Measurements from ENCODE around the gene OR2T5. TPM values are rescaled to one million over a fixed set of nuclear protein-coding genes. Genes with fewer than 3 reads are reported as not detected.
"Not testable (repeated sequence)": the region's sequence is repeated elsewhere in the genome, so short reads cannot be mapped to it uniquely, and the experiment has no call there.

Gene OR2T5
- not detected for total RNA-seq
- not detected for polyA plus RNA-seq
- long read RNA-seq, donor 1, result 0 reads
- long read RNA-seq, donor 2, result 0 reads
- long read RNA-seq, donor 3, result 0 reads
- long read RNA-seq, donor 4, result 0 reads
- long read RNA-seq, donor 5, result 0 reads
- long read RNA-seq, donor 6, result 0 reads
- long read RNA-seq, donor 7, result 0 reads
- long read RNA-seq, donor 8, result 0 reads
- long read RNA-seq, donor 9, result 0 reads
- long read RNA-seq, donor 10, result 0 reads

- H3K4me1 ChIP-seq (replicated peaks in 1 of 2); H3K27ac ChIP-seq; H3K36me3 ChIP-seq (replicated peaks in 1 of 2); H3K9me3 ChIP-seq (replicated peaks in 1 of 3); H3K27me3 ChIP-seq; DNase-seq; intact Hi-C loops (cut with DNase I); H3K4me3 ChIP-seq: not testable (repeated sequence)
- 71 to 82% (median 74%) methylated on average over 4 to 5 of the region's 6 CpGs; no CpG with 5 or more reads in 1 of the 4 donors for WGBS, 4 donors
Observed at GRCh38 chr1:248488289-248488688, at the start of gene OR2T5. OR2T5 (plus strand) TSS chr1:248488589; CDS start chr1:248488589, 0 bp downstream.

GRCh38 chr1:248438668-248439067 lies 49.7 kb upstream of the OR2T5 start:
- H3K27ac ChIP-seq; intact Hi-C loops (cut with DNase I); H3K9me3 ChIP-seq (replicated peaks in 1 of 3); DNase-seq; H3K4me1 ChIP-seq (replicated peaks in 1 of 2); H3K27me3 ChIP-seq; H3K36me3 ChIP-seq (replicated peaks in 1 of 2); H3K4me3 ChIP-seq: not testable (repeated sequence)
- 27 to 43% (median 37%) methylated on average over 1 of the region's 1 CpG for WGBS, 4 donors

- H3K27me3 ChIP-seq; DNase-seq; H3K4me3 ChIP-seq; H3K36me3 ChIP-seq (replicated peaks in 1 of 2); H3K27ac ChIP-seq; intact Hi-C loops (cut with DNase I); H3K4me1 ChIP-seq (replicated peaks in 1 of 2); H3K9me3 ChIP-seq (replicated peaks in 1 of 3): not testable (repeated sequence)
- 50 to 60% (median 54%) methylated on average over 5 of the region's 5 CpGs for WGBS, 4 donors
Observed at GRCh38 chr1:248439283-248439682, 49.1 kb upstream of the OR2T5 start.

GRCh38 chr1:248442500-248443277 lies 45.7 kb upstream of the OR2T5 start:
- intact Hi-C loops (cut with DNase I); H3K4me3 ChIP-seq; DNase-seq; H3K36me3 ChIP-seq (replicated peaks in 1 of 2); H3K27ac ChIP-seq; H3K4me1 ChIP-seq (replicated peaks in 1 of 2); H3K27me3 ChIP-seq; H3K9me3 ChIP-seq (replicated peaks in 1 of 3): not testable (repeated sequence)
- 34 to 63% (median 40%) methylated on average over 1 of the region's 2 CpGs for WGBS, 4 donors

- H3K4me1 ChIP-seq (replicated peaks in 1 of 2); H3K27me3 ChIP-seq; H3K36me3 ChIP-seq (replicated peaks in 1 of 2); H3K4me3 ChIP-seq; intact Hi-C loops (cut with DNase I); DNase-seq; H3K9me3 ChIP-seq (replicated peaks in 1 of 3); H3K27ac ChIP-seq: not testable (repeated sequence)
- WGBS, 4 donors, result 61 to 83% (median 69%) methylated on average over 4 of the region's 4 CpGs
Observed at GRCh38 chr1:248444603-248445002, 43.8 kb upstream of the OR2T5 start.

- not testable (repeated sequence) for H3K9me3 ChIP-seq (replicated peaks in 1 of 3)
Observed at GRCh38 chr1:248445399-248445798, 43.0 kb upstream of the OR2T5 start, which contains the start of gene OR2T2. OR2T2 (plus strand) TSS chr1:248445637; CDS start chr1:248452798, 7,161 bp downstream.

GRCh38 chr1:248448409-248449074 lies 39.8 kb upstream of the OR2T5 start:
- H3K27ac ChIP-seq; H3K9me3 ChIP-seq (replicated peaks in 1 of 3); H3K4me3 ChIP-seq; H3K36me3 ChIP-seq (replicated peaks in 1 of 2); H3K27me3 ChIP-seq; DNase-seq; H3K4me1 ChIP-seq (replicated peaks in 1 of 2); intact Hi-C loops (cut with DNase I): not testable (repeated sequence)
- no CpG with 5 or more reads among the region's 4 CpGs for WGBS, 4 donors

More at GRCh38 chr1:248445399-248445798, 43.0 kb upstream of the OR2T5 start, which contains the start of gene OR2T2:
- H3K4me3 ChIP-seq; H3K27me3 ChIP-seq; DNase-seq; H3K36me3 ChIP-seq (replicated peaks in 1 of 2); H3K27ac ChIP-seq; intact Hi-C loops (cut with DNase I); H3K4me1 ChIP-seq (replicated peaks in 1 of 2): not testable (repeated sequence)
- WGBS, 4 donors, result 59 to 67% methylated on average over 1 of the region's 2 CpGs; no CpG with 5 or more reads in 2 of the 4 donors

GRCh38 chr1:248449821-248450465 lies 38.4 kb upstream of the OR2T5 start:
- DNase-seq; H3K4me3 ChIP-seq; H3K27ac ChIP-seq; H3K27me3 ChIP-seq; H3K4me1 ChIP-seq (replicated peaks in 1 of 2); H3K36me3 ChIP-seq (replicated peaks in 1 of 2); intact Hi-C loops (cut with DNase I); H3K9me3 ChIP-seq (replicated peaks in 1 of 3): not testable (repeated sequence)
- WGBS, 4 donors, result 76 to 81% (median 79%) methylated on average over 5 of the region's 6 CpGs

- H3K4me1 ChIP-seq (replicated peaks in 1 of 2); H3K27me3 ChIP-seq; H3K9me3 ChIP-seq (replicated peaks in 1 of 3); H3K27ac ChIP-seq; H3K36me3 ChIP-seq (replicated peaks in 1 of 2); H3K4me3 ChIP-seq; DNase-seq; intact Hi-C loops (cut with DNase I): not testable (repeated sequence)
- WGBS, 4 donors, result 23 to 34% (median 26%) methylated on average over 2 of the region's 5 CpGs
Observed at GRCh38 chr1:248450466-248451145, 37.8 kb upstream of the OR2T5 start.

GRCh38 chr1:248453619-248454018 lies 34.8 kb upstream of the OR2T5 start:
- WGBS, 4 donors, result 77 to 83% (median 80%) methylated on average over 7 of the region's 7 CpGs; no CpG with 5 or more reads in 1 of the 4 donors
- intact Hi-C loops (cut with DNase I); H3K27me3 ChIP-seq; DNase-seq; H3K4me1 ChIP-seq (replicated peaks in 1 of 2); H3K27ac ChIP-seq; H3K36me3 ChIP-seq (replicated peaks in 1 of 2); H3K9me3 ChIP-seq (replicated peaks in 1 of 3); H3K4me3 ChIP-seq: not testable (repeated sequence)
